ENCODE results near the gene OR2A5.

- TF ChIP-seq CTCF (IDR thresholded peaks at IDR 0.05) (no peak), POLR2A (IDR thresholded peaks at IDR 0.05) (no peak)
Observed at GRCh38 chr7:144011458-144012230, 37.1 kb upstream of the OR2A5 start.
